Measurements from ENCODE around the gene ABCC3. TPM values are rescaled to one million over a fixed set of nuclear protein-coding genes. Genes with fewer than 3 reads are reported as not detected.

The ABCC3 gene
- total RNA-seq, 1 donor from 2014 or later: not detected

GRCh38 chr17:50634915-50635731 lies 442 bp downstream of the ABCC3 start:
- peak; percentile 27 for DNase-seq

GRCh38 chr17:50635732-50635981 lies 976 bp downstream of the ABCC3 start:
- Mint-ChIP-seq H3K27ac (ENCODE audit: unreplicated experiment) (no peak overlapping the region), H3K4me3 (ENCODE audit: unreplicated experiment) (no peak overlapping the region), H3K4me1 (ENCODE audit: low read depth, unreplicated experiment) (peaks cover 8% of the 10 kb centered on the region), H3K27me3 (ENCODE audit: unreplicated experiment) (peaks cover 31% of the 10 kb centered on the region), H3K9me3 (ENCODE audit: unreplicated experiment) (peaks cover 5% of the 10 kb centered on the region), H3K36me3 (ENCODE audit: unreplicated experiment) (no peaks in the 10 kb centered on the region)
- TF ChIP-seq CTCF (IDR thresholded peaks at IDR 0.05; ENCODE audit: partially characterized antibody, unreplicated experiment): no peak
- DNase-seq: no peak

More at GRCh38 chr17:50634915-50635731, 442 bp downstream of the ABCC3 start:
- Mint-ChIP-seq H3K27me3 (ENCODE audit: unreplicated experiment) (peaks cover 31% of the 10 kb centered on the region), H3K36me3 (ENCODE audit: unreplicated experiment) (no peaks in the 10 kb centered on the region), H3K4me3 (ENCODE audit: unreplicated experiment) (no peak overlapping the region), H3K9me3 (ENCODE audit: unreplicated experiment) (peaks cover 5% of the 10 kb centered on the region), H3K27ac (ENCODE audit: unreplicated experiment) (no peak overlapping the region), H3K4me1 (ENCODE audit: low read depth, unreplicated experiment) (peaks cover 8% of the 10 kb centered on the region)
- no peak for TF ChIP-seq CTCF (IDR thresholded peaks at IDR 0.05; ENCODE audit: partially characterized antibody, unreplicated experiment)

GRCh38 chr17:50635982-50636803 lies 1.5 kb downstream of the ABCC3 start:
- H3K27me3 Mint-ChIP-seq (ENCODE audit: unreplicated experiment): peaks cover 31% of the 10 kb centered on the region
- H3K4me3 Mint-ChIP-seq (ENCODE audit: unreplicated experiment): no peak overlapping the region
- DNase-seq: no peak

GRCh38 chr17:50636804-50637195 lies 2.1 kb downstream of the ABCC3 start:
- no peak for DNase-seq
- H3K27me3 Mint-ChIP-seq (ENCODE audit: unreplicated experiment): peaks cover 28% of the 10 kb centered on the region
- TF ChIP-seq CTCF (IDR thresholded peaks at IDR 0.05; ENCODE audit: partially characterized antibody, unreplicated experiment): no peak
- H3K9me3 Mint-ChIP-seq (ENCODE audit: unreplicated experiment): peaks cover 7% of the 10 kb centered on the region
- no peak overlapping the region for H3K27ac Mint-ChIP-seq (ENCODE audit: unreplicated experiment)
- H3K36me3 Mint-ChIP-seq (ENCODE audit: unreplicated experiment): no peaks in the 10 kb centered on the region
- no peak overlapping the region for H3K4me3 Mint-ChIP-seq (ENCODE audit: unreplicated experiment)
- H3K4me1 Mint-ChIP-seq (ENCODE audit: low read depth, unreplicated experiment): peaks cover 4% of the 10 kb centered on the region

More at GRCh38 chr17:50635982-50636803, 1.5 kb downstream of the ABCC3 start:
- H3K9me3 Mint-ChIP-seq (ENCODE audit: unreplicated experiment): peaks cover 5% of the 10 kb centered on the region
- peaks cover 8% of the 10 kb centered on the region for H3K4me1 Mint-ChIP-seq (ENCODE audit: low read depth, unreplicated experiment)
- no peak for TF ChIP-seq CTCF (IDR thresholded peaks at IDR 0.05; ENCODE audit: partially characterized antibody, unreplicated experiment)
- no peaks in the 10 kb centered on the region for H3K36me3 Mint-ChIP-seq (ENCODE audit: unreplicated experiment)
- H3K27ac Mint-ChIP-seq (ENCODE audit: unreplicated experiment): no peak overlapping the region
